ENCODE data around the gene SDC1. TPM values are rescaled to one million over a fixed set of nuclear protein-coding genes. Genes with fewer than 3 reads are reported as not detected.

The SDC1 gene
- total RNA-seq, 4 donors from 2014 or later, result 729 to 864 (median 835) TPM

DNA sequence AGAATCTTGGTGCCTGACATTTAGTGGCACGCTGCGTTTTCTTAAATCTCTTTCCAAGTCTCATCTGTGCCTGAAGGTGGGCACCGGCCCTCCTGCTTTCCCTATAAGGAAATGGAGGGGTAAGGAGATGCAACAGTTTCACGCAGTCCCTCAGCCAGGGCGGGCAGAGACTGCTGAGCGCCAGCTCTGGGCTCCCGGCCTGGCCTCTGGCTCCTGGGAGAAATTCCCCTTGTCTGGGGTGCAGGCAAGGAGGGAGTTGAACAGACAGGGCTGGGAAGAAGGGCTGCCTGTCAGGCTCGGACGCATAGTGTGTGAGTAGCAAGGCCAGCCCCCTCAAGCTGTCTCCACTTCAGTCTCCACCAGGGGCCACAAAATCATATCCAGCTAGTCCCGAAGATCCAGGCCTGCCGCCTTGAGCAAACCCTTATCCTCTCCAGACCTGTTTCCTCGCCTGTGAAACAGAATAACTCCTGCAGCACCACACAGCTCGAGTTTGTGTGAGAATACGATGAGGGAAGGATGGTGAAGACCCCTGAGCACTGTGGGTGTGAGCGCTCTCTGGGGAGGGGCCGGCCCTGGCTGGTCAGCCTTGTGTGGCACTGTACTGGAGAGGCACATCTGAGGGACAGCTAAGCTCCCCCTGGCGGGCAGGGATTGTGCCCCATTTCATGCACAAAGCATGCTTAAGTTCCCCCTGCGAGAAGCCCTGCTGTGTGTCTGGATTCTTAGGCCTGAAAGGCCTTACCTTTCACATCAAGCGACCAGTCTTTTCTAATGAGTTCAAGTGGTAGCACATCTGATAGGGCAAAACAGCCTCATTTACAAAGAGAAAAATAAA lies 33.8 kb downstream of the SDC1 start:
- WGBS, 2 donors, result 88% methylated on average over 19 of the region's 19 CpGs
- intact Hi-C loops (cut with DNase I; ENCODE audit: low total_unique reads), result no loop called here
- no peak overlapping the region for H3K4me3 ChIP-seq (ENCODE audit: low read depth, poor library complexity, severe bottlenecking)
- no peak for DNase-seq (ENCODE audit: low spot score in 2 of 2)
- no peak for TF ChIP-seq POLR2A (IDR thresholded peaks at IDR 0.05)
- TF ChIP-seq, protein P1, sequence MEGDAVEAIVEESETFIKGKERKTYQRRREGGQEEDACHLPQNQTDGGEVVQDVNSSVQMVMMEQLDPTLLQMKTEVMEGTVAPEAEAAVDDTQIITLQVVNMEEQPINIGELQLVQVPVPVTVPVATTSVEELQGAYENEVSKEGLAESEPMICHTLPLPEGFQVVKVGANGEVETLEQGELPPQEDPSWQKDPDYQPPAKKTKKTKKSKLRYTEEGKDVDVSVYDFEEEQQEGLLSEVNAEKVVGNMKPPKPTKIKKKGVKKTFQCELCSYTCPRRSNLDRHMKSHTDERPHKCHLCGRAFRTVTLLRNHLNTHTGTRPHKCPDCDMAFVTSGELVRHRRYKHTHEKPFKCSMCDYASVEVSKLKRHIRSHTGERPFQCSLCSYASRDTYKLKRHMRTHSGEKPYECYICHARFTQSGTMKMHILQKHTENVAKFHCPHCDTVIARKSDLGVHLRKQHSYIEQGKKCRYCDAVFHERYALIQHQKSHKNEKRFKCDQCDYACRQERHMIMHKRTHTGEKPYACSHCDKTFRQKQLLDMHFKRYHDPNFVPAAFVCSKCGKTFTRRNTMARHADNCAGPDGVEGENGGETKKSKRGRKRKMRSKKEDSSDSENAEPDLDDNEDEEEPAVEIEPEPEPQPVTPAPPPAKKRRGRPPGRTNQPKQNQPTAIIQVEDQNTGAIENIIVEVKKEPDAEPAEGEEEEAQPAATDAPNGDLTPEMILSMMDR (IDR thresholded peaks at IDR 0.05), result no peak

DNA sequence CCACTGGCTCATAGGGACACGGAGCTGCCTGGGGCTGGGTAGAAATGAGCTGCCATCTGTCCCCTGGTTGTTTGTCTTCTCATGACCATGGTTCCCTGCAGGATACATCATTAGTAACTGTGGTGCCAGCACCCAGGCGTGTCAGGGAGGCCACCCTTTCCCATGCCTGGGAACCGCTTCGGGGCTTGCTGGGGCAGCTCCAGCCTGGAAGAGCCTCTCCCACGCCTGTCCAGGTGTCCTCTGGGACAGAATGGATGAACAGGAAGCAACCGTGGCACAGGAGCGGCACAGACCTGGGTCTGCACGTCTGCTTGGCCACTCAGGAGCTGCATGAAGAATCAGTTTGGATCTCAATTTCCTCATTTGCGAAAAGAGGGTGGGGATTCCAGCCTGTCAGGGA lies 34.8 kb downstream of the SDC1 start:
- intact Hi-C loops (cut with DNase I; ENCODE audit: low total_unique reads), result no loop called here
- 52 to 72% methylated on average over 8 to 9 of the region's 9 CpGs for WGBS, 2 donors
- no peak for TF ChIP-seq POLR2A (IDR thresholded peaks at IDR 0.05)
- TF ChIP-seq, protein P1 (IDR thresholded peaks at IDR 0.05), result no peak
- no peak overlapping the region for H3K4me3 ChIP-seq (ENCODE audit: low read depth, poor library complexity, severe bottlenecking)
- no peak for DNase-seq (ENCODE audit: low spot score in 2 of 2)

DNA sequence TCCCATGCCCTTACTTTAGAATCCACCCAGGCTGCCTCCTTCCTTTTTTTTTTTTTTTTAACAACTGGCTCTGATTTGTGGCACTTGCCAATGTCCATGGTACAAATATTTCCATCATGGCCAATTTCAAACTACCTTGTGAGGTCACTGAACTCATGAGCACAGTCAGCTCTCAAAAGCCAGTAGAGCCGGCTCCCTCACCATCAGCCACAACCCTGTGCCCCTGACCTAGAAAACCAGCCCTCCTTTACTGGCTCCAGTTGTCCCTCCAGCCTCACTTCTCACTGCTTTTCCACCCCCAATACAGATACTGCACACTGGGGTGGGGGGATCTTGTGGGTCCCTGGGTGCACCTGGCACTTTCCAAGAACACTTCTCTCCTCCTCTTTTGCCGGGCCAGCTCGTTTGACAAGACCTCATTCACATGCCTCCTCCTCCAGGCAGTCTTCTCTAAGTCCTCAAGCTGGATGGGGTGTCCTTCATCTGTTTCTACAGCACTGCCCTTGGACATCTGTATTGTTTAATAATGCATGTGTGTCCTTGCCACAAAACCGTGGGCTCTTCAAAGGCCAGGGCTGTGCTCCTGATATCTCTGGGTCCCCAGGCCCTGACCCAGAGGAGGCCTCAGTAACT lies 35.5 kb downstream of the SDC1 start:
- intact Hi-C loops (cut with DNase I; ENCODE audit: low total_unique reads), result no loop called here
- no peak for TF ChIP-seq POLR2A (IDR thresholded peaks at IDR 0.05)
- TF ChIP-seq, protein P1 (IDR thresholded peaks at IDR 0.05), result no peak

DNA sequence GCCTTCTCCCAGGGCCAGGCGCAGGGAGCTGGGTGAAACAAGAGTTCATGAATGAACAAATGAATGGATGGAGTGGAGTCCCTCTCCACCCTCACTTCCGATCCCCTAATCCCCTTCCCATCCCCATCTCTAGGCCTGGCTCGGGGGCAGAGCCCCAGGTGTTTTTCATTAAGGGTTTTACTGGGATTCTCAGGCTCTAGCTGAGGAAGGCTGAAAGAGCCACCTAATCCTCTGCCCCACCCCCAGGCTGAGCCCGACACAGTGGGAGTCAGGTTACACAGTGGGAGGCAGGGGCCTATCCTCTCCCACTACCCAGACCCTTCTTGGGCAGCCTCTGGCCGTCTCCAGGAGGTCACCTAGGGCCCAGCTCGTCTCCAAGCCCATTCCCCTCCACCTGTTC lies 36.1 kb downstream of the SDC1 start:
- TF ChIP-seq, protein P1 (IDR thresholded peaks at IDR 0.05), result no peak
- TF ChIP-seq POLR2A (IDR thresholded peaks at IDR 0.05), result no peak
- H3K4me3 ChIP-seq (ENCODE audit: low read depth, poor library complexity, severe bottlenecking), result no peak overlapping the region
- WGBS, 2 donors, result 67 to 81% methylated on average over 6 of the region's 6 CpGs
- DNase-seq (ENCODE audit: low spot score in 2 of 2), result no peak
- intact Hi-C loops (cut with DNase I; ENCODE audit: low total_unique reads), result no loop called here

More for the DNA sequence above, 35.5 kb downstream of the SDC1 start:
- H3K4me3 ChIP-seq (ENCODE audit: low read depth, poor library complexity, severe bottlenecking), result no peak overlapping the region
- no peak for DNase-seq (ENCODE audit: low spot score in 2 of 2)
- 81 to 91% methylated on average over 4 of the region's 4 CpGs for WGBS, 2 donors

DNA sequence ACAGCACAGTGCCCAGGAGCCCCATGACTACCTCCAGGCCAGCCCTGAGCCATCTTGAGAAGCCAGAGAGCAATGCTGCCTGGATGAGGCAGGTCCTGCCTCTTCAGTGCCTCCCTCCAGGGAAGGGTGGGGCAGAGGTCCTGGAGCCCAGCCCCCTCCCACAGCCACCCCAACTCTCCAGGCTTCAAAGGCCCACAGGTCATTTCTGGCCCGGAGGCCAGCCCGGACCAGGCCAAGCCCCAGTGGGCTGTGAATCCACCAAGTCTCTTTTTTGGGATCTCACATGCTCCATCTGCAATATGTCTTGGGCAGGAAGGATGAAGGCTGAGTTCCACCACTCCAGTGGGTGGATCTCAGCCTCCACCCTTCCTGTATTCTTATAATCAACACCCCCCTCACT lies 36.7 kb downstream of the SDC1 start:
- intact Hi-C loops (cut with DNase I; ENCODE audit: low total_unique reads), result no loop called here
- DNase-seq (ENCODE audit: low spot score in 2 of 2), result no peak
- H3K4me3 ChIP-seq (ENCODE audit: low read depth, poor library complexity, severe bottlenecking), result no peak overlapping the region
- 81 to 86% methylated on average over 2 of the region's 2 CpGs for WGBS, 2 donors
- TF ChIP-seq, protein P1 (IDR thresholded peaks at IDR 0.05), result no peak
- no peak for TF ChIP-seq POLR2A (IDR thresholded peaks at IDR 0.05)
